Esophagus muscularis mucosa (tissue), 4 donors: Measurements from ENCODE around the gene CPT1C. TPM values are rescaled to one million over a fixed set of nuclear protein-coding genes. Genes with fewer than 3 reads are reported as not detected.

Experiments used
- DNase-seq: peaks from one replicate; pipeline ENCODE4 v3.0.0-alpha.2; 2017; ENCODE audit errors: extremely low spot score
- H3K27ac ChIP-seq, 4 donors: fragments of 200-600 bp; sonication (generic); replicated peaks in 1 of 4; 1 replicate in 3 of 4; 2 replicates in 1 of 4; pipeline ENCODE4 v1.5.1; 2016 to 2019; ENCODE audit warnings: mild to moderate bottlenecking in 1 of 4
- H3K27me3 ChIP-seq, 4 donors: fragments of 200-600 bp; sonication (generic); one replicate each; pipeline versions ENCODE4 v1.5.1 to v1.6.0; 2016 to 2019
- H3K36me3 ChIP-seq, 4 donors: fragments of 200-600 bp; sonication (generic); one replicate each; pipeline ENCODE4 v1.5.1; 2016 to 2019
- H3K4me1 ChIP-seq, 4 donors: fragments of 200-600 bp; sonication (generic); one replicate each; pipeline ENCODE4 v1.5.1; 2016 to 2019
- H3K4me3 ChIP-seq, 4 donors: fragments of 200-600 bp; sonication (generic); 1 replicate in 2 of 4; 2 replicates in 2 of 4; pipeline ENCODE4 v1.5.1; 2016 to 2019; ENCODE audit warnings: mild to moderate bottlenecking in 4 of 4, moderate library complexity in 1 of 4
- H3K9me3 ChIP-seq, 4 donors: fragments of 200-600 bp; sonication (generic); 1 replicate in 3 of 4; 2 replicates in 1 of 4; pipeline ENCODE4 v1.5.1; 2016 to 2019
- EP300 ChIP-seq: sonication (generic); formaldehyde crosslinking; IDR thresholded peaks from one replicate; pipeline ENCODE4 v1.6.1; 2017; ENCODE audit warnings: antibody characterized with exemption
- POLR2A ChIP-seq: fragments of 450-650 bp; IDR thresholded peaks from one replicate; pipeline ENCODE4 v1.6.1; 2017; ENCODE audit warnings: antibody characterized with exemption, moderate library complexity, mild to moderate bottlenecking, low read depth
- POLR2AphosphoS5 ChIP-seq, 2 donors: sonication (generic); formaldehyde crosslinking; IDR thresholded peaks; one replicate each; pipeline ENCODE4 v1.6.1; 2017; ENCODE audit warnings: antibody characterized with exemption in 2 of 2
- WGBS: methylation state at CpG from one replicate; pipeline ENCODE4 v1.1.5; 2018; 5-methylcytosine and 5-hydroxymethylcytosine counted together
- intact Hi-C: fragments of 100-400 bp; cut with DNase I; formaldehyde crosslinking; loops from one replicate; pipeline ENCODE4 v1.15.1; 2023
- total RNA-seq, 4 donors: library from RNA; depleted of rRNA; stranded (reverse); fragments of >200 nt; gene quantifications; one replicate each; pipeline versions ENCODE4 v1.1.0 to v1.2.1, GENCODE V29; 2016
- TF ChIP-seq, protein P1 (sequence below), 3 experiments: fragments of 200-600 bp in 2 of 3; fragments of 450-650 bp in 1 of 3; sonication (generic) in 2 of 3; IDR thresholded peaks; one replicate each; pipeline ENCODE4 v1.5.1; 2017 to 2019; ENCODE audit warnings: antibody characterized with exemption in 3 of 3, mild to moderate bottlenecking in 2 of 3, moderate library complexity in 1 of 3

CPT1C gene
- total RNA-seq, 4 donors from 2014 or later: 2.7 to 6.6 (median 3.9) TPM

DNA sequence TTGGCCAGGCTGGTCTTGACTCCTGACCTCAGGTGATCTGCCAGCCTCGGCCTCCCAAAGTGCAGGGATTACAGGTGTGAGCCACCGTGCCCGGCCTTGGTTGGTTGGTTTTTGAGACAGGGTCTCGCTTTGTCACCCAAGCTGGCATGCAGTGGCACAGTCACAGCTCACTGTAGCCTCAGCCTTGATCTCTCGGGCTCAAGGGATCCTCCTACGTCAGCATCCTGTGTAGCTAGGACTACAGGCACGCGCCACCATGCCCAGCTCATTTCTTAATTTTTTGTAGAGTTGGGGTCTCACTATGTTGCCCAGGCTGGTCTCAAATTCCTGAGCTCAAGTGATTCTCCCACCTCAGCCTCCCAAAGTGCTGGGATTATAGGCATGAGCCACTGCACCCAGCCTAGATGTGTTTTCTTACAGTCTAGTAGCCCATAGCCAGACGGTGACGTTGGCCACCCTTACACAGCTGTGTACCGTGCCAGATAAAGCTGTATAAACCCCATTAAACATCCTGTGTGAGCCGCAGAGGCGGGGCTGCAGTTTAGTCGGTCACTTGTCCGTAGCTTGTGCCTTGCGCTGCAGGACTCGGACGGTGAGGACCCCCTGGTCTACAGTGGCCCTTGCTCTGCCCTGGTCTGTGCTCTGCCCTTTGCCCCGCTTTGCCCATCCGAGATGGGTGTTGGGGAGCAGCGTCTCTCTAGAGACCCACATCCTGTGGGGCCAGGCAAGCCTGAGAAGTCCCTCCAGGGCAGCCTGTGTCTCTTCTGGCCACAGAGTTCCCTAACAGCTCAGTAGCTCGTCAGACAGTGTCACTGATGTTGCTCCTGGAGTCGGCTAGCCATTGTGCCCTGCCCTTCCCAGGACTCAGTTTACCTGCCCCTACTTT is 35.1 kb upstream of the CPT1C start:
- TF ChIP-seq POLR2A (no peak), POLR2AphosphoS5 (IDR thresholded peaks at IDR 0.05) (no peak), EP300 (no peak)
- TF ChIP-seq, protein P1, sequence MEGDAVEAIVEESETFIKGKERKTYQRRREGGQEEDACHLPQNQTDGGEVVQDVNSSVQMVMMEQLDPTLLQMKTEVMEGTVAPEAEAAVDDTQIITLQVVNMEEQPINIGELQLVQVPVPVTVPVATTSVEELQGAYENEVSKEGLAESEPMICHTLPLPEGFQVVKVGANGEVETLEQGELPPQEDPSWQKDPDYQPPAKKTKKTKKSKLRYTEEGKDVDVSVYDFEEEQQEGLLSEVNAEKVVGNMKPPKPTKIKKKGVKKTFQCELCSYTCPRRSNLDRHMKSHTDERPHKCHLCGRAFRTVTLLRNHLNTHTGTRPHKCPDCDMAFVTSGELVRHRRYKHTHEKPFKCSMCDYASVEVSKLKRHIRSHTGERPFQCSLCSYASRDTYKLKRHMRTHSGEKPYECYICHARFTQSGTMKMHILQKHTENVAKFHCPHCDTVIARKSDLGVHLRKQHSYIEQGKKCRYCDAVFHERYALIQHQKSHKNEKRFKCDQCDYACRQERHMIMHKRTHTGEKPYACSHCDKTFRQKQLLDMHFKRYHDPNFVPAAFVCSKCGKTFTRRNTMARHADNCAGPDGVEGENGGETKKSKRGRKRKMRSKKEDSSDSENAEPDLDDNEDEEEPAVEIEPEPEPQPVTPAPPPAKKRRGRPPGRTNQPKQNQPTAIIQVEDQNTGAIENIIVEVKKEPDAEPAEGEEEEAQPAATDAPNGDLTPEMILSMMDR (IDR thresholded peaks at IDR 0.05): no peak
- peaks cover 84 to 98% (median 96%) of the 10 kb centered on the region in 4 donors for H3K36me3 ChIP-seq
- H3K4me3 ChIP-seq: no peak overlapping the region
- no peak overlapping the region for H3K27ac ChIP-seq
- no peaks in the 10 kb centered on the region for H3K9me3 ChIP-seq
- DNase-seq: no peak
- no peaks in the 10 kb centered on the region for H3K27me3 ChIP-seq
- no peaks in the 10 kb centered on the region for H3K4me1 ChIP-seq
- WGBS: 90% methylated on average over 11 of the region's 23 CpGs
- intact Hi-C loops: no loop called here

DNA sequence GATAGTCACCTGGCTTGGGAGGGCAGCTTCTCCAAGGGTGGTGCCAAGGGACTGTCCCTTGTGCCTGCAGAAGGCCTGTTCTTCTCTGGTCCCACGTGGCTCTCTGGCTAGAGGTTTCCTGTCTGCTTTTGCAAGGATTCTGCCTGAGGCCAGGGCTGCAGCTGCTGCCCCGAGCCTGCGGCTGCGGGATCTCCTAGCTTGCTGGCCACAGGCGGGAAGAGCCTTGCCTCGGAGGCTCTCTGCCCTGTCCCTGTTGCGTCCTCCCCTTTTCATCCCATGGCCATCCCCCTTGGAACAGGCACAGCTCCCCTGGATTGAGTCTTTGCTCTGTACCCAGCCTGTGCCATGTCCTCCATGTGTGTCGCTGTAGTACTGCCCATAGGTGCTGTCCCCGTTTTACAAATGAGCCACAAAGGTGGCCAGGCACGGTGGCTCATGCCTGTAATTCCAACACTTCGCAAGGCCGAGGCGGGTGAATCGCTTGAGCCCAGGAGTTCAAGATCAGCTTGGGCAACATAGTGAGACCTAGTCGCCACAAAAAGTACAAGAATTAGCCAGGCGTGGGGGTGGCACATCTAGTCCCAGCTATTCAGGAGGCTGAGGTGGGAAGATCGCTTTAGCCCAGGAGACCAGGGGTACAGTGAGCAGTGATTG is 34.3 kb upstream of the CPT1C start:
- Histone ChIP-seq H3K27me3 (no peaks in the 10 kb centered on the region), H3K9me3 (no peaks in the 10 kb centered on the region), H3K4me1 (no peaks in the 10 kb centered on the region), H3K4me3 (no peak overlapping the region), H3K27ac (no peak overlapping the region), H3K36me3 (peaks cover 81 to 98% (median 96%) of the 10 kb centered on the region in 4 donors)
- TF ChIP-seq POLR2A (no peak), POLR2AphosphoS5 (IDR thresholded peaks at IDR 0.05) (no peak)
- TF ChIP-seq, protein P1 (IDR thresholded peaks at IDR 0.05): no peak
- WGBS: 89% methylated on average over 10 of the region's 17 CpGs
- intact Hi-C loops: no loop called here
- DNase-seq: no peak

GRCh38 chr19:49657493-49658138 is 33.3 kb upstream of the CPT1C start:
- TF ChIP-seq EP300 (no peak), POLR2AphosphoS5 (IDR thresholded peaks at IDR 0.05) (no peak), POLR2A (no peak)
- TF ChIP-seq, protein P1 (IDR thresholded peaks at IDR 0.05): no peak
- no peaks in the 10 kb centered on the region for H3K27me3 ChIP-seq
- H3K27ac ChIP-seq: no peak overlapping the region
- H3K4me3 ChIP-seq: no peak overlapping the region
- 87% methylated on average over 17 of the region's 22 CpGs for WGBS
- intact Hi-C loops: no loop called here
- no peak for DNase-seq
- H3K9me3 ChIP-seq: no peaks in the 10 kb centered on the region
- no peaks in the 10 kb centered on the region for H3K4me1 ChIP-seq
- H3K36me3 ChIP-seq: peaks cover 79 to 100% (median 99%) of the 10 kb centered on the region in 4 donors

DNA sequence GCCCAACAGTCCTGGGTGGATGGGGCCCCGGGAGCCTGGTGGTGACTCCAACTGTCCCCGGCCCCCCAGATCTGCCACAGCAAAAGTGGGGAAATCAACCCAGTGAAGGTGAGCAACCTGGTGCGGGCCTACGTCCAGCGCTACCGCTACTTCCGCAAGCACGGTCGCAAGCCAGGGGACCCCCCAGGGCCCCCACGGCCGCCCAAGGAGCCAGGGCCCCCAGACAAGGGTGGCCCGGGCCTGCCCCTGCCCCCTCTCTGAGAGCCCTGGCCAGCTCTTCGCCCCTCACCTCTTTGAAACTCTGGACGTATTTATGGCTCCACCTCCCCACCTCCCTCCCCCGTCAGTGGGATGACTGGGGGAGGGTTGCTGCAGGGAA is 32.8 kb upstream of the CPT1C start:
- Histone ChIP-seq H3K27ac (no peak overlapping the region), H3K36me3 (peaks cover 74 to 100% (median 99%) of the 10 kb centered on the region in 4 donors), H3K27me3 (no peaks in the 10 kb centered on the region), H3K4me1 (peaks cover 0 to 2% (median under 1%) of the 10 kb centered on the region in 4 donors), H3K9me3 (no peaks in the 10 kb centered on the region), H3K4me3 (no peak overlapping the region)
- TF ChIP-seq POLR2A (no peak), EP300 (no peak), POLR2AphosphoS5 (IDR thresholded peaks at IDR 0.05) (no peak)
- TF ChIP-seq, protein P1 (IDR thresholded peaks at IDR 0.05): no peak
- WGBS: 92% methylated on average over 8 of the region's 15 CpGs
- intact Hi-C loops: no loop called here
- DNase-seq: no peak
